NCI-H2171 treated with DMSO at 0.1 percent for 48 hours (cell line): ENCODE data around the gene MPZL2.

Experiments
- DNase-seq: peaks from one replicate; lab custom pipeline; 2025; lab: John Stamatoyannopoulos, UW

The MPZL2 gene

DNA sequence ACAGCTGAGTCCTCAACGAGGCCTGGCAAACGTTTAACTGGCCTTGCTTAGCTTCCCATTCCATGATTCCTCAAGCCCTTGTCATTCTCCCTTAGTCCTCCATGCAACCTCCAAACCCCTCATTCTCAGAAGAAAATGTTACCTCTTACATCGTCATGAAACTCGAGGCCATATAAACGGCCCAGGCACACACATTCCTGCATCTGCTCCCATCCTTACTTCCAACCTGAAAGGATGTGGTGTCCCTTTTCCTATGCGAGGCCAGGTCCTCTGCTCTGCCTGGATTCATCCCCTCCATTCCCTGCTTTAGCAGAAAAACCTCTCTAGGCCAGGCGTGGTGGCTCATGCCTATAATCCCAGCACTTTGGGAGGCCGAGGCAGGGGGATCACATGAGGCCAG is 20.9 kb downstream of the MPZL2 start:
- no peak for DNase-seq

DNA sequence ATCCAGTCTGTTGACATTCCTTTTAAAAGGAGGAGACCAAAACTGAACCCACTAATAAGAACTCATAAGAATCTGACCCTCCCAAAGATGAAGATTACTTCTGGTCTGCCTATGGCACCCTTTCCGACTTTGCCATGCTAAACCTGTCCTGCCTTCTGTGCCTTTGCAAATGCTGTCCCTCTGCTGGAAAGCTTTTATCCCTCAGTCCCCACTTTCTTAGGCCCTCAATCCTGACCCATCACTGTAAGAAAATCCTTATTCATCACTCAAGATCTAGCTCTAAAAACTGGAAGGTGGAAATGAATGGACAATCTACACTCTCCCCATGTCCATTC is 22.4 kb downstream of the MPZL2 start:
- DNase-seq = no peak

DNA sequence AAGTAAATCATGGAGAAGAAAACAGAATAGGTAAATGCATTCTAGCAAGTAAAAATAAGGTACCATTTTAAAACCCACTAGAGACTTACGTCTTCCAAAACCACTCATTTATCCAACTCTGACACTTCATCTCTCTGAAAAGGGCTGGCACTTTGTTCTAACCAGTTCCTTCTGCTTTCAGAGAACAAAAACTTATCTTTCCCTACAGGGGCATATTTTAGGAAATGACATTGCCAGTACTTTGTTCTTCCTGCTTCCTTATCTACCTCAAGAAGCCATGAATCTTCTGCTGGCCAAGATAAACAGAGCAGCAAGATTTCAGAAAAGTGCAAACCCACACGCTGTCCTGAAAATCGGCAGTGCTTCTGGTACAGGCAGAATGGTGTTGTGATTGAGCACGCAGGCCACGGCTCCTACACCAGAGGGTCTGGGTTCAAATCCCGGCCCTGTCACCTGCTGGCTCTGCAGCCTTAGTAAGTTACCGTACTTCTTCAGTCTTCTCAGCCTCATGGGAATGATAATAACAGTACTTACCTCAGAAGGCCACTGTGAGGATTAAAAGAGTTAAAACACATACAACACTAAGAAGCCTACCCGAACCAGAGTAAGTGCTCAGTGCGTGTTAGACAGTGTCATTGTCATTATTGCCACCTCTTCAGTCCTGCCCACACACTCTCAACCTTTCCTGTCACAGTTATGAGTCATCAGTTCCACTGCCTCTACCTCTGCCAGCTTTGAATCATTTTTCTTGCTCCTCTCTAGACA is 22.9 kb downstream of the MPZL2 start:
- DNase-seq = no peak

DNA sequence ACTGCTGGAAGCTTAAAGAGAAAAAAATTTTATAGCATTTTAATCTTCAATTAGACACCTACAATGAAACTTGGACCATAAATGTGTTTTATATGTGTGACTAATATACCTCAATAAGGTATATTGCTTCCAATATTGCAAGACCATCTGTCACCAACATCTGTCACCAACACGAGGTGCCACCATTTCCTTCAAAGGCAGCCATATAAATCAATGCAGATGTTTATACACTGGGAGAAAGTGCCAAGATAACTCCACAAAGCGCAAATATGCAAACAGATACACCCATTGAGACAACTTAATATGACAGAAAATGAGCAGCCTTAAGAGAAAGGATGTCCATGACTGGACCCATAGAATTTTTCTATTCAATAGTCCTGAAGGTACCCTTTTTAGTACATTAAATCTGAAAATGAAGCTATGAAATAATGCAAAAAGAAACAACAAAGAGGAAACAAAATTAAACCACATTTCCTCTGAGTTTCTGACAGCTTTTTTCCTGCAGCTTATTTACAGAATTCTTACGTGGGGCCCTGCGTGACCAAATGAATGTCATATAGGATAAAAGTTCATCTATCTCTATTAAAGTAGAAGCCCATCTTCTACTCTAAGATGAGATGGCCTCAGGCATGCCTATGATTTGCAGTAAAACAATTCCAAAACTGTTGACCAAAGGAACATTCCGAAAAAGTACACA is 24.4 kb downstream of the MPZL2 start:
- DNase-seq = peak; percentile 55

DNA sequence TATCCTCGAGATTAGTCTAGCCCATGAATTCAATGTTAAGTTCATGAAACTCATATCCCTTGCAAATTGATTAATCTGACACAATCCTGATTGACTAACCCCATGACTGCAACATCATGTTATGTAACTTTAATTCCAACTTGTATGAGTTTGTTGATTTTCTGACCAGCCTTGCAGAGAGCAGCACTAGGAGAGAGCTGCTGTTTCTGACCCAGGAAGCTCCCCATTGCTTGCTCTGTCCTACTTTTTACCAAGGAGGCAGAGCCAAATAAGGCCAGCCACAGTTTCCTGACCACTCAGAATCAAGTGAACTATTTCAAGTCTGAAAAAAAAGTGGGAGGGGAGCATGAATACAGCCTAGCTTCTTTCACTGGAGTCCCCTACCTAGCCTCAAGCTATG is 25.2 kb downstream of the MPZL2 start:
- no peak for DNase-seq

DNA sequence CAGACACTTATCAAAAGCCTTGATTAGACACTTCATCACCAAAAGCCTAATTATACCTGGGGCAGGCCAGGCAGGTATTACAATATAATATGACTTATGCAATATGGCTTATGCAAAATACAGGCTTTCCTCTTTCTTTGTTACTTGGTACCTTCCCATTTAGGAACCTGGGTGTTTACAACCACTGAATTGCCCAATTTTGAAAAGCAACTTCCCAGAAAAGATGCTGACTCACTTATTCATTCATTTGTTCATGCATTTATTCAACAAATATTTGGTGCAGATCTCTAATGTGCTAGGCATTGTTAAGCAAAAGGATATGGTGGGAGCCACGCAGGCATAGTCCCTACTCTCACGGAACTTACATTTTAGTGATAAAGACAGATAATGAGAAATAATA is 25.7 kb downstream of the MPZL2 start:
- DNase-seq = no peak

DNA sequence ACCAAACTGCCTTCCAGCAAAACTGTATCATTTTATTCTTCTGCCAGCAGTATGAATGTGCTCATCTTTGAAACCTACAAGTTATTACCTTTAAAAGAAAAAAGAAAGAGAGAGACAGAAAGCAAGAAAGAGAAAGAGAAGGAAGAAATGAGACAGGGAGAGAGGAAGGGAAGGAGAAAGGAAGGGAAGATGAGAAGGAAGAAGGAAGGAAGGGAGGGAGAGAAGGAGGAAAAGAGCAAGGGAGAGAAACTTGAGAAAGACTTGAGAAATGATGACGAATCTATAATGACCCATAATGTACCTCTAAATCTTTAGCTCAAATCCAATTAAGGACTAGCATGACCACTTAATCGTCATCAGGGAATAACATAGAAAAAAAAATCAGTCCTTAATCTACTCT is 27.9 kb downstream of the MPZL2 start:
- no peak for DNase-seq

GRCh38 chr11:118234833-118235232 is 29.3 kb downstream of the MPZL2 start:
- DNase-seq = no peak

GRCh38 chr11:118233850-118234249 is 30.2 kb downstream of the MPZL2 start:
- no peak for DNase-seq

DNA sequence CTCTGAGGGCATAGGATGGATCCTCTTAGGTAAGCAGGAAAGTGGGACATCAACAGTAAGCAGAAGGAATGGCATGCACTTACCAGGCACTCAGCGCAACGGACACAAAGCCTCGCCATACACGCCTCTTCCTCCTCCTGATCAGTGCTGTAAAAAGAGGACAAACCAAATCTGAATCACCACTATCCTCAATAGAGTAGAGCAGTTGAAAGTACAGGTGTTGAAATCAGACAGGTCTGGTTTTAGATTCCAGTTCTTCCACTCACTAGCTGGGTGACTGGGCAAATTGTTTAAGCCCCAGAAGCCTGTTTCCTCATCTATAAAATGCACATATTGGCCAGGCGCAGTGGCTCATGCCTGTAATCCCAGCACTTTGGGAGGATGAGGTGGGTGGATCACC is 30.7 kb downstream of the MPZL2 start:
- DNase-seq = no peak

DNA sequence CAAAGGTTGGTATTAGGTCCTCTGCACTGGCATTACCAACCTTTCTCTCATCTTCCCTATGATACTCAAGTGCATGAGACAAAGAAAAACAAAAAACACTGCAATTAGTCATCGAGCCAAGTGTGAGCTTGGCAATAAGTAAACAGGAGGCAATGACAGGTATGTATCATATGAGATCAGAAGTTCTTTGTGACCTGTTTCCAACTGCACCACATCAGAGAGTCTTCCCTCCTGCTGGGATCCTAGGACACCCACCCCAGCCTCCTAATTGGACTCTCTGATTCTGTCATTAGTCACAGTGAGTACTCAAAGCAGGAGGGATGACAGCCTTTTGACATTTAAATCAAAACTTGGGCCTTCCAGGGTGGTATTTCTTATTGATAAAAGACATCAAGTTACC is 31.4 kb downstream of the MPZL2 start:
- DNase-seq = no peak

DNA sequence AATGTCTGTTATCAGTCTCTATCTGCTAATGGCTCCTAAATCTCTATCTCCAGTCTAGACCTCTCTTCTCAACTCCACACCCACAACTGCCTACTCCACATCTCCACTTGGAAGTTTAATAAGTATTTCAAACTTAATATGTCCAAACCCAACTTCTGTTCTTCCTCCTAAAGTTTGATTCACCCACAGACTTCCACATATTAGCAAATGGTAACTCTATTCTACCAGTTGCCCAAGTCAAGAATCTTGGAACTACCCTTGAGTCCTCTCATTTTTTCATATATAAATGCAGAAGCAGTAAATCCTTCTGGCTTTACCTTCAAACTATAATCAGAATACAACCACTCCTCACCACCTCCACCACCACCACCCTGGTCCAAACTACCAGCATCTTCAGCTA is 32.6 kb downstream of the MPZL2 start:
- no peak for DNase-seq

DNA sequence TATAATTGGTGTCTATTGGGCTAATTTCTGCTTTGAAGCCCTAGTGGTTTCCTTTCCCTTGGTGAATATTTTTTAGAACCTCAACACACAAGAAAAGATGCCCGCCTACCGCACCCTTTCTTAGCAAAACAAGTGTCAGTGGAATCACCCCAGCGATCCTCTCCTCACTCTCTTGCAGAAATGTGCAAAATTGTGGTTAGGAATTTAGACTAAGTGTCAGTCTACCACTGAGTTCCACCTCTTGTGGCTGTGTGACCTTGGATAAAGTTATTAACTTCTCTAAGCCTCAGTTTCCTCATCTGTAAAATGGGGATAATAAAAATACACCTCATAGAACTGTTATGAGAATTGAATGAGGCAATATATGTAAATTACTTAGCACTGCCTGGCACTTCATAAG is 34.0 kb downstream of the MPZL2 start:
- no peak for DNase-seq

GRCh38 chr11:118229274-118229847 is 34.7 kb downstream of the MPZL2 start:
- DNase-seq = no peak

DNA sequence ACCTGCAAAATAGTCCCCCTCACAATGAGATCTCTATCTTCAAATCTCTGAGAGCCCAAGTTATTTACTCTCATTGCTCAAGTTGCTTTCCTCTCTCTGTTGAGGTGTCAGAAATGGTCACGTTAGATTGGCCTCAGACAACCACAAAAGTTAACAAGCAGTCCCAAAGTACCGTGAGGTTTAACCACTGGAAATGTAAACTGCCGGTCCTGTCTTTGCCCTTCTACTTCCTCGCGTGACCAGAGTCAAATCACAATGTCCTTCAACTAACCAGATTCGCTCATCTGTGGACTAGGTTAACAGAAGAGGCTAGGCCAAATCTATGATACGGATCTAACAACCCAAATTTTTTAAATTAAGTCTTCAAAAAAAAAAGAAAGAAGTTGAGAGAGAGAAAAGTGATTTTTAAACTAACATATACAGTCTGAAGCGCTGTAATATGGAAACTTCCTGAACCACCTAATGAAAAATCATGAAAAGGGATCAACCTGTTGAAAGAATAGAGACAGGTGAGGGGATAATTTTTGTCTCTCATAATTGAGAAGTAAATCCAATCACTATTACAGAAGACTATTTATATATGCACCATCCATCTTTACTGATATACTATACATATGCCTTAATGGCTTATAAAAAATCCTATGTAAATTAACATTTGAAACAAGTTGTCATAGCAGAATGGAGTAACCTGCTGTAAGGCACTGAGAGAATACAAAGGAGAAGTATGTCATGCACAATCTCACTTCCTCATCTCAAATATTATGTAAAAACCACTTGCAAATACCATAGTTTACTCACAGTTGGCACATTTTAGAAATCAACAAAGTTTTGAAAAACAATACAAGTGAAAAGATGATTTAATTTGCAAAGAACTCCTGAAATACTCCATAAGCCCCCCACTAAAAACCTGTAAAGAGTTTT is 36.0 kb downstream of the MPZL2 start:
- DNase-seq = no peak

DNA sequence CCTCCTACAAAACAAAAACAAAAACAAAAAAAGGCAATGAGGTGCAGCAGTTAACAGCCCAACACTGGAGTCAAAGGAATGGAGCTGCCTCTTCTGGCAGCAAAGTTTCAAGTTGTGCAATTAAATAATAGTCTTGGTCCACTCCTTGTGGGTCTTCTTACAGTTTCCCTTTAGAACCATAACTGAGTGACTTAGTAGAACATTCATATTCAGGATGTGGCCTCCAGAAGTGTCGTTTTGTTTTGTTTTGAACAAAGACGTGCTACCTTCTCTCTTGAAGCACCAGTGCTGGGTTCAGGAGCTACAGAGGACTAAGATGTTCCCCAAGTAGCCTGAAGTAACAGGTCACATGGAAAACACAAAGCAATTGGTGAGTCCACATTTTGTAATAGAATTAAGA is 37.3 kb downstream of the MPZL2 start:
- no peak for DNase-seq

- no peak for DNase-seq
These were observed 37.8 kb downstream of the MPZL2 start for GRCh38 chr11:118226296-118226695.

- DNase-seq = no peak
These were observed 39.4 kb downstream of the MPZL2 start, which contains the start of gene JAML for GRCh38 chr11:118224511-118225188. TSS of gene JAML (minus strand) at chr11:118225011. CDS start at chr11:118214866, 10,145 bp downstream.

DNA sequence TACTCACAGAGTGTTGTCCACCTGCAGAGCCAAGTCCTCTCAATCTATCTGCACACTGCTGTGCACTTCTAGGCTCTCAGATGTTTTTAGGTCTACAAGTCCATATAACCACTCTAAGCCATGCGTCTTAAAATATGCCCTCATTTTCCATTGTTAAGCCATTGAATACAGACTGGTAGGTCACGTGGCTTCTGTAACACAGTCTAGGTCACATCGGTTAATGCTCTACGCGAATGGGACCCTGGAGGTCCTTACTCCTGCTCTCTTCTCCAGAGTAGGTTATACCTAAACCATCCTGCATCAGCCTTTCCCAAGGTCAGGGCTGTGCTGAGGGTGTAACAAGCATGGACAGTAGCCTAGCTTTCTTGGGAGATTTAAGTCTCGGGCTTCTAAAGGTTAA is 40.1 kb downstream of the MPZL2 start:
- DNase-seq = no peak

DNA sequence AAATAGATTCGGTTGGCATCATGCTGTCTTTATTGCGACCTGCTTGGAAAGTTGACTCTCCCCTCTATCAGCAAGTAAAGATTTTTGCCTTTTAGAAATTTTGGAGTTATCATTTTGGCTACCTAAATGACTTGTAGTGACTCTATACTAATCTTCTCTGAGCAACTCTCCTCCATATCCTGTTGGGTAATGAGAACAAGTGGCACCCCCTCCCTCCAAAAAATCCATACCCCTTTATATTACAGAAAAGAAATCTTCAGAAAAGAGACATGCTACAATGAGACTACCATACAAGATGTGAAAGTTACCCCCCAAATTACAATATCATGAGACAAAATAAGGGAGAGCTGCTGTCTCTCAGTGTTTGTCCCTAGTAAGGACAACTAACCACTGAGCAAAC is 40.5 kb downstream of the MPZL2 start:
- DNase-seq = no peak

- no peak for DNase-seq
These were observed 41.7 kb downstream of the MPZL2 start for GRCh38 chr11:118222437-118222836.

- DNase-seq = no peak
These were observed 42.7 kb downstream of the MPZL2 start for GRCh38 chr11:118221419-118221818.
